ENCODE data around the gene ZNF830. TPM values are rescaled to one million over a fixed set of nuclear protein-coding genes. Genes with fewer than 3 reads are reported as not detected.

The ZNF830 gene
- total RNA-seq, 1 experiment from 2014 or later = 11.1 TPM

GRCh38 chr17:34989473-34989872 is 28.1 kb downstream of the ZNF830 start:
- ATAC-seq (no peak), DNase-seq (ENCODE audit: low read depth, low spot score) (no peak)
- no peak overlapping the region for H2AFZ ChIP-seq (ENCODE audit: low read depth, low read length, poor library complexity, severe bottlenecking)
- H3K36me3 ChIP-seq (ENCODE audit: control insufficient read depth in 1 of 2, insufficient read depth in 2 of 2, low read length in 2 of 2) = peaks cover 37 to 51% of the 10 kb centered on the region in 2 experiments; a peak in 3 of 4 replicates
- no TSS peak for BruUV-seq (replicated peaks)
- no peak overlapping the region for H3K4me2 ChIP-seq (ENCODE audit: low read length)
- no peaks in the 10 kb centered on the region for H4K20me1 ChIP-seq (ENCODE audit: insufficient read depth)
- H3K79me2 ChIP-seq (ENCODE audit: insufficient read depth, low read length) = no peaks in the 10 kb centered on the region; the same call in 1 of the 2 replicates
- no peak overlapping the region for H3K27ac ChIP-seq (ENCODE audit: low read depth, low read length)
- TF ChIP-seq FOSL1 (IDR thresholded peaks at IDR 0.05; ENCODE audit: low read depth) (no peak), ZFX (IDR thresholded peaks at IDR 0.05) (no peak), CBX3 (IDR thresholded peaks at IDR 0.05; ENCODE audit: low read depth) (no peak), EZH2 (IDR thresholded peaks at IDR 0.05) (no peak), SRF (IDR thresholded peaks at IDR 0.05; ENCODE audit: low read depth) (no peak)
- H3K27me3 ChIP-seq (ENCODE audit: insufficient read depth, low read length) = no peaks in the 10 kb centered on the region
- H3K9ac ChIP-seq (ENCODE audit: low read length) = no peak overlapping the region
- H3K9me3 ChIP-seq (ENCODE audit: control insufficient read depth in 1 of 2, insufficient read depth in 1 of 2, low read depth in 1 of 2, low read length in 2 of 2) = no peaks in the 10 kb centered on the region
- RAD21 ChIA-PET (ENCODE audit: low non-redundant PET in 1 of 2, low total read pairs in 2 of 2, uncharacterized antibody in 2 of 2, unreplicated experiment in 2 of 2) = interaction anchor here in 1 of 2 experiments (0.6 kb wide), 1 partner anchor 100 kb away, joined by 3 read pairs; no protein-coding TSS in a partner anchor
- CTCF ChIA-PET = interaction anchor here (0.5 kb wide), 1 partner anchor 19 kb away, joined by 3 read pairs; no protein-coding TSS in a partner anchor
- no peaks in the 10 kb centered on the region for H3K9me2 ChIP-seq (ENCODE audit: insufficient read depth)
- H3K4me3 ChIP-seq (replicated peaks in 1 of 2; ENCODE audit: low read depth in 1 of 2, low read length in 2 of 2) = no peak overlapping the region
- H3K4me1 ChIP-seq (ENCODE audit: control insufficient read depth in 1 of 2, insufficient read depth in 2 of 2, low read length in 2 of 2) = no peaks in the 10 kb centered on the region
- POLR2A ChIA-PET = no interaction called here
- intact Hi-C loops (cut with micrococcal nuclease) = no loop called here

- Histone ChIP-seq H2AFZ (ENCODE audit: low read depth, low read length, poor library complexity, severe bottlenecking) (no peak overlapping the region), H3K4me3 (replicated peaks in 1 of 2; ENCODE audit: low read depth in 1 of 2, low read length in 2 of 2) (no peak overlapping the region), H3K27me3 (ENCODE audit: insufficient read depth, low read length) (no peaks in the 10 kb centered on the region), H3K4me1 (ENCODE audit: control insufficient read depth in 1 of 2, insufficient read depth in 2 of 2, low read length in 2 of 2) (no peaks in the 10 kb centered on the region), H3K27ac (ENCODE audit: low read depth, low read length) (no peak overlapping the region), H3K36me3 (ENCODE audit: control insufficient read depth in 1 of 2, insufficient read depth in 2 of 2, low read length in 2 of 2) (peaks cover 43 to 58% of the 10 kb centered on the region in 2 experiments; a peak in 3 of 4 replicates), H3K9me2 (ENCODE audit: insufficient read depth) (no peaks in the 10 kb centered on the region), H3K4me2 (ENCODE audit: low read length) (no peak overlapping the region), H4K20me1 (ENCODE audit: insufficient read depth) (no peaks in the 10 kb centered on the region), H3K9me3 (ENCODE audit: control insufficient read depth in 1 of 2, insufficient read depth in 1 of 2, low read depth in 1 of 2, low read length in 2 of 2) (no peaks in the 10 kb centered on the region), H3K79me2 (ENCODE audit: insufficient read depth, low read length) (no peaks in the 10 kb centered on the region; the same call in 1 of the 2 replicates), H3K9ac (ENCODE audit: low read length) (no peak overlapping the region)
- ATAC-seq = no peak
- POLR2A ChIA-PET = interaction anchor here (0.6 kb wide), 1 partner anchor 74 kb away, joined by 3 read pairs; no protein-coding TSS in a partner anchor
- no peak for TF ChIP-seq EZH2phosphoT487 (IDR thresholded peaks at IDR 0.05; ENCODE audit: borderline replicate concordance)
- no peak for TF ChIP-seq EGR1 (IDR thresholded peaks at IDR 0.05; ENCODE audit: low read depth)
- no peak for TF ChIP-seq ZBTB33 (IDR thresholded peaks at IDR 0.05; ENCODE audit: extremely low read depth, insufficient replicate concordance, low read length)
- TF ChIP-seq ATF3 (IDR thresholded peaks at IDR 0.05) = no peak
- no peak for TF ChIP-seq YY1 (IDR thresholded peaks at IDR 0.05; ENCODE audit: extremely low read depth, insufficient replicate concordance, low read depth, low read length)
- TF ChIP-seq ELF1 (IDR thresholded peaks at IDR 0.05; ENCODE audit: borderline replicate concordance, low read depth) = no peak
- no peak for TF ChIP-seq TCF7L2 (IDR thresholded peaks at IDR 0.05; ENCODE audit: borderline replicate concordance, extremely low read depth, insufficient read depth, insufficient read length)
- TF ChIP-seq ZNF274 (IDR thresholded peaks at IDR 0.05; ENCODE audit: low read depth, low read length) = no peak
- TF ChIP-seq CTCF (IDR thresholded peaks at IDR 0.05 in 2 of 3, conservative IDR thresholded peaks at IDR 0.05 in 1 of 3; ENCODE audit: borderline replicate concordance in 1 of 3, insufficient read depth in 1 of 3, low read depth in 2 of 3, low read length in 2 of 3) = no peak
- no peak for TF ChIP-seq EZH2 (IDR thresholded peaks at IDR 0.05)
- no peak for TF ChIP-seq POLR2AphosphoS5 (IDR thresholded peaks at IDR 0.05; ENCODE audit: low read depth, low read length)
- no peak for TF ChIP-seq ZFX (IDR thresholded peaks at IDR 0.05)
- TF ChIP-seq MAX (IDR thresholded peaks at IDR 0.05) = no peak
- RAD21 ChIA-PET (ENCODE audit: low non-redundant PET in 1 of 2, low total read pairs in 2 of 2, uncharacterized antibody in 2 of 2, unreplicated experiment in 2 of 2) = no interaction called here
- no peak for DNase-seq (ENCODE audit: low read depth, low spot score)
- BruUV-seq (replicated peaks) = no TSS peak
- CTCF ChIA-PET = interaction anchor here (1.2 kb wide), 1 partner anchor 9 kb away, joined by 4 read pairs; no protein-coding TSS in a partner anchor
- intact Hi-C loops (cut with micrococcal nuclease) = loop anchor here (10.0 kb wide), 1 partner anchor 566 kb away; no protein-coding TSS in a partner anchor
Observed at GRCh38 chr17:34990921-34991365, 29.6 kb downstream of the ZNF830 start.
